Choroid plexus epithelial cell (primary cell): ENCODE results near the gene CDH20.

Experiments
- DNase-seq: peaks from one replicate; pipeline ENCODE4 v3.0.0-alpha.2; 2010; ENCODE audit warnings: low read depth
- H3K4me3 ChIP-seq: 2 replicates; pipeline ENCODE4 v1.5.1; 2011; ENCODE audit warnings: low read depth, mild to moderate bottlenecking, control low read depth, low read length, moderate library complexity
- TF ChIP-seq, protein P1 (sequence below): conservative IDR thresholded peaks from 2 replicates; pipeline ENCODE4 v1.5.1; 2011; ENCODE audit warnings: low read depth, mild to moderate bottlenecking, control low read depth, inconsistent platforms, low read length, moderate library complexity

CDH20 gene

DNA sequence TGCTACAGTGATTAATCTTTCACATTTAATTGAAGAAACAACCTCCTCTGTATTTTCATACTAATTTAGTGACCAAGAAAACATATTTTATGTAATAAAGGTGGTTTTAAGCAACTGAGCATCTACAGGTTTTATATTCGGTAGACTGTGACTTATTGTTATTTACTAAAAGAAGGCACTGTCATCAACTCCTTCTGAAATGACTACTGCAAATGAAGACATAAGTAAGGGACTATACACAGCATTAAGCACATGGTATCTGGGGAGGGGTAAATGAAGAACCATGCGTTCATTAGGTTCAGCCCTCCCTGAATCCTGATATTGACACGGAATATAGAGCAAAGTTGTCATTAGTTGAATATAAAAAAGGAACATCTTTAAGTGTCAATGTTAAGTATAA lies 4.3 kb downstream of the CDH20 start:
- DNase-seq: no peak

DNA sequence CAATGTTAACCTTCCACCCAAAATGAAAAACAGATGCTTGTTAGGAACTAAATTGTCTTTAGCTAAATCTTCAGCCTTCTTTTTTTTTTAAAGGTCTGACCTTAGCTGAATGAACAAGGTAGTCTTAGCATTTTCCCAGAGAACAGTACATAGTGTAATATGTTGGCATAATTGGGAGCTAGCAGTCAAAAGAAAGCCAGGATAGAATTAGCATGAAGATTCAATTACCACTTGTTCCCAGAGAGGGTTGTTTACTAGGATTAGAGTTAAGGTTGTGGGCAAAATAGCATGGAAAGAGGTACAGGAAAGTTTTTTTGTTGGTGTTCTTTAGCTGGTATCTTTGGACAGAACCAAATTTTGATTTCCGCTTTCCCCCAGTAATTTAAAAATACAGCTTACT lies 6.9 kb downstream of the CDH20 start:
- no peak overlapping the region for H3K4me3 ChIP-seq
- TF ChIP-seq, protein P1, sequence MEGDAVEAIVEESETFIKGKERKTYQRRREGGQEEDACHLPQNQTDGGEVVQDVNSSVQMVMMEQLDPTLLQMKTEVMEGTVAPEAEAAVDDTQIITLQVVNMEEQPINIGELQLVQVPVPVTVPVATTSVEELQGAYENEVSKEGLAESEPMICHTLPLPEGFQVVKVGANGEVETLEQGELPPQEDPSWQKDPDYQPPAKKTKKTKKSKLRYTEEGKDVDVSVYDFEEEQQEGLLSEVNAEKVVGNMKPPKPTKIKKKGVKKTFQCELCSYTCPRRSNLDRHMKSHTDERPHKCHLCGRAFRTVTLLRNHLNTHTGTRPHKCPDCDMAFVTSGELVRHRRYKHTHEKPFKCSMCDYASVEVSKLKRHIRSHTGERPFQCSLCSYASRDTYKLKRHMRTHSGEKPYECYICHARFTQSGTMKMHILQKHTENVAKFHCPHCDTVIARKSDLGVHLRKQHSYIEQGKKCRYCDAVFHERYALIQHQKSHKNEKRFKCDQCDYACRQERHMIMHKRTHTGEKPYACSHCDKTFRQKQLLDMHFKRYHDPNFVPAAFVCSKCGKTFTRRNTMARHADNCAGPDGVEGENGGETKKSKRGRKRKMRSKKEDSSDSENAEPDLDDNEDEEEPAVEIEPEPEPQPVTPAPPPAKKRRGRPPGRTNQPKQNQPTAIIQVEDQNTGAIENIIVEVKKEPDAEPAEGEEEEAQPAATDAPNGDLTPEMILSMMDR: no peak
- no peak for DNase-seq

More for the DNA sequence above, 4.3 kb downstream of the CDH20 start:
- TF ChIP-seq, protein P1: no peak
- H3K4me3 ChIP-seq: no peak overlapping the region

DNA sequence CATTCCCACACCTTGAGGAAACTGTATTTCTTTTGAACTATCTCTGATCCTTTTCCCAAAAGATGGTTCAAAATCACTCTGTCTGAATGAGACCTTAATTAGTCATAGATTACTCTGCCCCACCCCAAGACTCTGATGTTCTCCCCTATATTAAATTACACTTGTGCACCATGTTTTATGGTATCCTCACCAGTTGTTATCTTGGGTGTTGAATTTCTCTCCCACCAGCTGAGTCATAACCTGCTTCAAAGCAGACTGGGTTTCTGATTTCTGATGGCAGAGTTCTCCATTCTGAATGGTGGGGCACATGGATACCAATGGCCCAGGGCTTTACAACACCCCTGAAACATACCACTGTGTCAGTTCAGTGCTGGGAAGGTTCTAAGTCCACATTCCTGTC lies 15.0 kb downstream of the CDH20 start:
- TF ChIP-seq, protein P1: no peak
- DNase-seq: no peak
- no peak overlapping the region for H3K4me3 ChIP-seq

- DNase-seq: peak; percentile 33
- TF ChIP-seq, protein P1: no peak
- no peak overlapping the region for H3K4me3 ChIP-seq
Observed at GRCh38 chr18:61350578-61350977, 17.3 kb downstream of the CDH20 start.

DNA sequence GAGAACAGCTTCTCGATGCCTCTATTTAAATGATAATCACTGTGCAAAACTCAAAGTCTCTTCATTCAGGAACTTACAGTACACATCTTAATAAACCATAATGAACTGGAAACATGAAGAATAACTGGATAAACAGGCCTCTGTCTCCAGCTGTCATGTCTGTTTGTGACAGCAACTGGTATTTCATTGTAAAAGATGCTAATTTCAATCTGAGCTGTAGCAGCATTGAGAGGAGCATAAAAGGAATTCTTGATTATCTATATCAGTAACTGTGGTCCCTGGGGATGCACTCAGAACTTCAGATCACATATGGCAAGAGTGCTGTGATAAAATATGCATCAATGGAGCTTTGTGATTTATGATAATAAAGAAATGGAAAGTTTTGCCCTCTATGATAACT lies 18.8 kb downstream of the CDH20 start:
- no peak for DNase-seq
- no peak overlapping the region for H3K4me3 ChIP-seq
- TF ChIP-seq, protein P1: no peak

- TF ChIP-seq, protein P1: no peak
- DNase-seq: no peak
- H3K4me3 ChIP-seq: no peak overlapping the region
Observed at GRCh38 chr18:61352611-61353010, 19.4 kb downstream of the CDH20 start.
